GM18517 (cell line): ENCODE measurements around the gene CDC42.
"Not testable (repeated sequence)": the region's sequence is repeated elsewhere in the genome, so short reads cannot be mapped to it uniquely, and the experiment has no call there.

Source experiments
- ATAC-seq: cut with Tn5 transposase; IDR thresholded peaks from one replicate; pipeline ENCODE4 v1.9.1; 2021; ENCODE audit warnings: mild to moderate bottlenecking, moderate library complexity; ENCODE audit not compliant: unreplicated experiment

Gene CDC42

DNA sequence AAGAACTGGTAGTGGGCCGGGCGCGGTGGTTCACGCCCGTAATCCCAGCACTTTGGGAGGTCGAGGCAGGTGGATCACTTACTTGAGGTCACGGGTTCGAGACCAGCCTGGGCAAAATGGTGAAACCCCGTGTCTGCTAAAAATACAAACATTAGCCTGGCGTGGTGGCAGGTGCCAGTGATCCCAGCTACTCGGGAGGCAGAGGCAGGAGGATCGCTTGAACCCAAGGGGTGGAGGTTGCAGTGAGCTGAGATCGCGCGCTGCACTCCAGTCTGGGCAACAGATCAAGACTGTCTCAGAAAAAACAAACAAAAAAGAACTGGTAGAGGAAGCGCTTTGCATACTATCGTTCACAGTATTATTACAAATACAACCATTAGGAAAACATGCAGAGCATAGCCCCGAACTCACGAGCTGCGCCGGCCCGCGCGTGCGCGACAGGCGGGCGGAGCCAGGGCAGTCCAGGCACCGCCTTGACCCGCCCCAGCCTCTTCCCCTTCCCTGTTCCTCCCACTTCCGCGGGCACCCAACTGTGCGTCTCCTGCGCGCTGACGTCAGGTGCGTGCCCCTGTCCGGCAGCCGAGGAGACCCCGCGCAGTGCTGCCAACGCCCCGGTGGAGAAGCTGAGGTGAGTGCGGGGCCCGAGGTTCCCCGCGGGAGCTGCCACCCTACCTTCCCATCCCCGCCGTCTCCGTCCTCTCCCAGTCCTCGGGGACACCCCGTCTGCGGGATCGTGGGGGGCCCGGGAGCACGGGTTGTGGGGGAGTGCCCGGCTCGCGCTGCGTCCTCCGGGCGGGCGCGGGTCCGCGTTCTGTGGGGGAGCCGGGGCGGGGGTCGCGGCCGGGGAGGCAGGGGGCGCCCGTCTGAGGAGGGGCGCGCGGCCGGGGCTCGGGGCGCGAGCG is at the start of gene CDC42:
CDC42 (plus strand) TSS at position 595 of the 902 bp plus-strand sequence. CDS start 25,770 bp downstream, outside the sequence.
- ATAC-seq: peak; percentile 69

DNA sequence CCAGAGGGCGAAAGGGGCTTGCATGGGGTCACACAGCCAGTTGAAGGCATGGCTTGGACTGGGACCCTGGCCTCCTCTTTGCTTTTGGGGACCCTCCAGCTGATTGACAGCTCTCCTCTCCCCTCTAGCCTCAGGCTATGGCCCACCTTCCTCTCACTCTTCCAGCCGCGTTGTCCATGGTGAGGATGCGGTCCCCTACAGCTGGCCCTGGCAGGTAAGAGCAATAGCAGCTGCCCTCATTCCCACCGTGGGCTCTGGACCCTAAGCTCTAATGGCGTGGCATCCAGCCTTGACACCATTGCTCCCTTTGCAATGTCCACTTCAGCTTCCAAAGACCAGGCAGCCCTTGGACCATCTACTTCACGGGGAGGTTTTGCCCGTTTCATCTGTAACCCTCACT is 49.6 kb upstream of the CDC42 start:
- not testable (repeated sequence) for ATAC-seq

DNA sequence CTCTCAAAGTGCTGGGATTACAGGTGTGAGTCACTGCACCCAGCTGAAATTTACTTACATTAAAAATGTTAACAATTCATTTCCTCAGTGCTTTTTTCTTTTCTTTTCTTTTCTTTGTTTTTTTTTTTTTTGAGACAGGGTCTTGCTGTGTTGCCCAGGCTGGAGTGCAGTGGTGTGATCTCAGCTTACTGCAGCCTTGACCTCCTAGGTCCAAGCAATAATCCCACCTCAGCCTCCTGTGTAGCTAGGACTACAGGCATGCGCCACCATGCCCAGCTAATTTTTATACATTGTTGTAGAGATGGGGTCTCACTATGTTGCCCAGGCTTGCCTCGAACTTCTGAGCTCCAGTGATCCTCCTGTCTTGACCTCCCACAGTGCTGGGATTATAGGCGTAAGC is 48.5 kb upstream of the CDC42 start:
- not testable (repeated sequence) for ATAC-seq

DNA sequence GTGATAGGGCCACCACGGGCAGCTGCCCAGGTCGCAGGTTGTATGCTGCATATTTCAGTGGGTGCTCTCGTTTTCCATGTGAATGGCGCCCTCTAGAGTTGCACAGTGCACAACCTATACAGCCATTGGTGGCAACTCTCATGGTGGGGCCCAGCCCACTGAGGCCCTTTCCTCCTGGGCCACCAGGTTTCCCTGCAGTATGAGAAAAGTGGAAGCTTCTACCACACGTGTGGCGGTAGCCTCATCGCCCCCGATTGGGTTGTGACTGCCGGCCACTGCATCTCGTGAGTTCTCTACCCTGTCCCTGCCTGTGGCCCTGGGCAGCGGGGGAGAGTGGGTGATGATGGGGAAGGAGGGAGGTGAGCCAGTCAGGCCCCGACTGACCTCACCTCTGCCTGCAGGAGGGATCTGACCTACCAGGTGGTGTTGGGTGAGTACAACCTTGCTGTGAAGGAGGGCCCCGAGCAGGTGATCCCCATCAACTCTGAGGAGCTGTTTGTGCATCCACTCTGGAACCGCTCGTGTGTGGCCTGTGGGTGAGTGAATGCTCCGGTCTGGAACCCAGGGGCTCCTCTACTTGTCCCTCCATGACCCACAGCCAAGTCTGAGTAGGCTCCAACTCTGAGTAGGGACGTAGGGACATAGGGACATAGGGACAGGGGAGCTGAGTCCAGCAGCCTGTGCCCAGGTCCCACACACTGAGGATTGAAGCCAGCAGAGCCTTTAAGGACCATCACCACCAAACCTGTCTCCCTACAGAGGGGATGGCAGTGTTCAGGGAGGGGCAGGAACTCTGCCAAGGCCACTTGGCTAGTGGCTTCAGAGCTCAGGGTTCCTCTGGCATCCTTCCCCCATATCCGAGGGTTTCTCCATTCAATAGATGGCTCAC is 47.0 kb upstream of the CDC42 start:
- not testable (repeated sequence) for ATAC-seq

DNA sequence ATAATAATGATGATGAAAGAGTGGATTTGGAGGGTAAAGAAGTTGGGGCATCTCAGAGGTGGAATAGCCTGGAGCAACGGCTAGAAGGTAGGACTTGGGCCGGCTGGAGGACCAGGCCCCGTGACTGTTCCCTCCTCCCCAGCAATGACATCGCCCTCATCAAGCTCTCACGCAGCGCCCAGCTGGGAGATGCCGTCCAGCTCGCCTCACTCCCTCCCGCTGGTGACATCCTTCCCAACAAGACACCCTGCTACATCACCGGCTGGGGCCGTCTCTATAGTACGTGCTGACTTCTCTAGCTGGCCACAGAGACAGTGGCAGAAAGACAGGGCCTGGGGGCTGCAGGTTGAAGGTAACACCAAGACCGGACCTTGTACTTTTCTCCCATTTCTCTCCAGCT is 45.8 kb upstream of the CDC42 start:
- ATAC-seq: not testable (repeated sequence)

DNA sequence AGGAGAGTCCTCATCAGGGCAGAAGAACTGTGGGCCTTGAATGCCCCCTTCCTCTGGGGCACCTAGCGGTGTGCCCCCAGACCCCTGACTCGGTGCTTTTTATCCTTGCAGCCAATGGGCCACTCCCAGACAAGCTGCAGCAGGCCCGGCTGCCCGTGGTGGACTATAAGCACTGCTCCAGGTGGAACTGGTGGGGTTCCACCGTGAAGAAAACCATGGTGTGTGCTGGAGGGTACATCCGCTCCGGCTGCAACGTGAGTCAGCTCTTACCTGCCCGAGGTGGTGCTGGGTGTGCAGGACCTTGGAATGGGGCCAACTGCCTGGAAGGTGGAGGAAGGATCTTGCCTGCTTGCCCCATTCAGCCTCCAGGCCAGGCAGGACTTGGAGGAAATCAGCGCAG is 45.2 kb upstream of the CDC42 start:
- not testable (repeated sequence) for ATAC-seq

DNA sequence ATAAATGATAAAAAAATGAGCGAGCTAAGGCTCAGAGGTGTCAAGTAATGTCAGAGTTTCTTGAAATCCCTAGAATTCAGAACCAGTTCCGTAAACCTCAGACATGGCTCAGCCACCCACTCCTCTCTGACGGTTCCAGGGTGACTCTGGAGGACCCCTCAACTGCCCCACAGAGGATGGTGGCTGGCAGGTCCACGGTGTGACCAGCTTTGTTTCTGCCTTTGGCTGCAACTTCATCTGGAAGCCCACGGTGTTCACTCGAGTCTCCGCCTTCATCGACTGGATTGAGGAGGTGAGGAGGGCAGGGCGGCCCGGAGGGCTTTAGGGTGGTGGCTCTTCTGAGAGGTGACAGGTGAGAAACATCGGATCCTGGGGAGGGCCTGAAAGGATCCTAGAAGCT is 42.9 kb upstream of the CDC42 start:
- ATAC-seq: not testable (repeated sequence)

DNA sequence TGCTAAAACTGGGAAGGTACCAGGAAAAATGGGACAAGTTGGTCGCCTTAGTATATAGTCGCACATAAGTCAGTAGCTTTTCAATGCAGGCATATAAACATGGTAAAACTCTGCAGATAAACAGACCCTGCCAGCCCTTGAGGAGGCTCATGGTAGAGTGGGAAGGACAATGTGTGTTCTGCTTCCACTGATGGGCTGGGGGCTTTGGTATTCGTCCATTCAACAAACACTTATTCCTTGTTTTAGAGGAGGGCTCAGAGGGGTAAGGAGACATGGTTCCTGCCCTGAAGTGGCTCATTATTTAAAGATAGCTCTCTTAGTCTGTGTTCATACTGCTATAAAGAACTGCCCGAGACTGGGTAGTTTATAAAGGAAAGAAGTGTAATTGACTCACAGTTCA is 39.8 kb upstream of the CDC42 start:
- ATAC-seq: not testable (repeated sequence)

DNA sequence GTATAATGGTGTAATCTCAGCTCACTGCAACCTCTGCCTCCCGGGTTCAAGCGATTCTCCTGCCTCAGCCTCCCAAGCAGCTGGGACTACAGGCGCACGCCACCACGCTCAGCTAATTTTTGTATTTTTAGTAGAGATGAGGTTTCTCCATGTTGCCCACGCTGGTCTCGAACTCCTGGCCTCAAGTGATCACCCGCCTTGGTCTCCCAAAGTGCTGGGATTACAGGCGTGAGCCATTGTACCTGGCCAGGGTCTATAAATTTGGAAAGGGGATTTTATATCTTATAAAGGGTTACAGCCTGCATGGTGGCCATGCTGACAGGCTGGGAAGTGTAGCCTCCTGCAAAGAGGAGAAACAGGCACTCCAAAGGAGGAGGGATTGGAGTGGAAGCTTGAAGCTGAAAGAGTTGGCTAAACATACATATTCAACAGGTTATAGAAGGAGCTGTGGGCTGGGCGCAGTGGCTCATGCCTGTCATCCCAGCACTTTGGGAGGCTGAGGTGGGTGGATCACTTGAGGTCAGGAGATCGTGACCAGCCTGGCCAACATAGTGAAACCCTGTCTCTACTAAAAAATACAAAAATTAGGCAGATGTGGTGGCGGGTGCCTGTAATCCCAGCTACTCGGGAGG is 37.8 kb upstream of the CDC42 start:
- not testable (repeated sequence) for ATAC-seq

DNA sequence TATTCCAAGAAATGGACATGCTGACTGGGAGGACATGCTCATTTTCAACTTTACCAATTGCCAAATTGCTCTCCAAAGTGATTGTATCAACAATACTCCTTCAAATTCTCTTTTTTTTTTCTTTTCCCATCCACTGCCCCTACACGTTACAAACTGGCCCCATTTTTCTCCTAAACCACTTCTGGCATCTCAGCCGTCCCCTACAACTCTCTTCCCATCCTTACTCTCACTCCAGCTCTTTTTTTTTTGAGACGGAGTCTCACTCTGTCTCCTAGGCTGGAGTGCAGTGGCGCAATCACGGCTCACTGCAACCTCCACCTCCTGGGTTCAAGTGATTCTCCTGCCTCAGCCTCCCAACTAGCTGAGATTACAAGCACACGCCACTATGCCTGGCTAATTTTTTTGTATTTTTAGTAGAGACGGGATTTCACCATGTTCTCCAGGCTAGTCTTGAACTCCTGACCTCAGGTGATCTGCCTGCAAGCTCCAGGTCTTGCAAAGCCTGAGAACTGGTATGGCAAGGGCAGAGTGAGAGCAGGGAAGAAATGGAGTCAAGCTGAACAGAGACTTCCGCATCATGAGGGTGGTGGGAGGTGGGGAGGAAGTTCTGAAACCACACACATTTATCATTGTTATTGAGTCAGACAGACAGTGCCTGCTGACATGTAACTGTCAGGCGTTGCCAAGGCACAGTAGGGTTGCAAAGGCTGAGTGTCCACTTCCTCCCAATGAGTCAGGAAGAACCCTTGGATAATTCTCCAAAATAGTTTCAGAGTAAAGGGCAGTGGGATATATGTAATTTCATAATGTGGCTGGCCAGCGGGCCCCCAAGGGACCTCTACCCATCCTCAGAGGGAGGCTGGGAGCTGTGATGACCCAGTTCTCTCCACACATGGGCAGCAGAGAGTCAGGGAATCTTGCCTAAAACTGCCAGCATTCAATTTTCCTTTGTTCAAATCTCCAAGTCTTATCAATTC is 33.6 kb upstream of the CDC42 start:
- no peak for ATAC-seq

DNA sequence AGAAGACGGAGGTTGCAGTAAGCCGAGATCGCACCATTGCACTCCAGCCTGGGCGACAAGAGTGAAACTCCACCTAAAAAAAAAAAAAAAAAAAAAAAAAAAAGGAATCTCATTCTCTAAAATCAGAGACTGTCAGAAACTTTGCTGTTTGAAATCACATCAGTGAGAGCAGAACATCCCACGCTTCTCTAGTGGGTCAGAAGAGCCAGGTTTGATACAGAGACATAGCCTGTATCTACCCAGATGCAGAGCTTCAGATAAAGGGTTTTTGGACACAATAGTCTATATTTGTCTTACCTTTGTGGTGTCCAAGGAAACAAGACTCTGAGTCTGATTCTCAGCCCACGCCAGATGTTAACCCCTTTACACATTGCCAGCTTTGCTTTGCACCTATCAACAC is 31.4 kb upstream of the CDC42 start:
- no peak for ATAC-seq

DNA sequence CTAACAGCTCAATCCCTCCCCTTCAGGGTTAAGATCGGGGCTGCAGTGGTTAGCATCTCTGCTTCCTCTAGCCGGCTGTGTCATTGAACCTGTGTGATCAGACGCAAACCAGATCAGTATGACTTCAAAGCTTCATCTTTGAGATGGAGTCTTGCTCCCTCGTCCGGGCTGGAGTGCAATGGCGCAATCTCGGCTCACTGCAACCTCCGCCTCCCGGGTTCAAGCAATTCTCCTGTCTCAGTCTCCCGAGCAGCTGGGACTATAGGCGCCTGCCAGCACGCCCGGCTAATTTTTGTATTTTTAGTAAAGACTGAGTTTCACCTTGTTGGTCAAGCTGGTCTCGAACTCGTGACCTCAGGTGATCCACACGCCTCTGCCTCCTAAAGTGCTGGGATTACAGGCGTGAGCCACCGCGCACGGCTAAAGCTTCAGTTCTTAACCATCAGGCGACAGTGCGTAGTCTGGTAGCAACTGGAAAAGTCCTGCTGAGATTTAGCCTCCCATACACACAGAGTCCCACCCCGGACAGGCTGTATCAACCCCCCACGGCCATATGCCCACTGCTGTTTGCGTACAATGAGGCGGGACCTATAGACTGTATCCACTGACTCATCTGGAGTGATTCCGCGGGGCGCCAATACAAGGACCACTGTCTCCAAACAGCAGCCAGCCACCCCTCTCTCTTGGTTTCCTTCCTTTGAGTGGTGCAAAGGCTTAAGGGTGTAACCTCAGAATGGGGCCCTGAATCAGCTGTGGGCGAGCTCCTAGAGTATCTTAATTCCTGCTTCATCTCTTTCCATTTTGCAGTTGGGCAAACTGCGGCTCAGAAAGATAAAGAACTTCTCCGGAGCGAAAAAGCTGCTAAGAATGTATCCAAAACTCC is 27.8 kb upstream of the CDC42 start:
- peak; percentile 40 for ATAC-seq

DNA sequence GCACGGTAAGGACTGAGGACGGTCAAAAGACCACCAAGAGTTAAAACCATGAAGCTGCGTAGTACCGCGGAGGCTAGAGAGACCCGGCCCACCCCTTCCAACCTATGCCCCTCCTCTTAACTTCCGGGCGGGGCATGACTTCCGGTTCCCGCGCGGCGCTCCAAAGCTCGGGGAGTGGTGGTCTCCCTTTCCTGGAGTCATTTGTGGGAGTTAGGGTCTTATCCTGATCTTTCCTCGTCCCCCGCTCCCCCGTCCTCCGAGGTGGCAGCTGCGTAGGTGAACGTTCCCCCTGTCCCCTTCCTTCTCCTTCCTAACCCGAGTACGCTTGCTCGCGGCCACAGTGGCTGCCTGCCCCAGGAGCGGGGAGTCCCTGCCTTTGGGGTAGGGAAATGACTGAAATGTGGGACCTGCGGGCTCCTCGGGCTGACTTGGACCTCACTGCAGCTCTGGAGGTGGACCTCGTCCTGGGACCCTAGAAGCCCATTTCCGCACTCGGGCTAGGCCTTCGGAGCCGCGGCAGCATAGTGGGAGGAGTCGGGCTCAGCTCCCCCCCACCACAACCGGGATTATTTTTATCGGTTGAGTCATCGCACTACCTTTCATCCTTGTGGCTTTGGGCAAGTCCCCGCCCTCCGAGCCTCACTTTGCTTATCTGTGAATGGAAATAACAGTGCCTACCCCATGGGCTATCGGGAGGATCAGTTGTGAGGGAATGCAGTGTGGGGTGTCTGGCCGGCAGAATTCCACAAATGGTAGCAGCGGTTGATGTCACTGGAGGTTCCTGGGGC is 26.9 kb upstream of the CDC42 start:
- peak; percentile 74 for ATAC-seq

DNA sequence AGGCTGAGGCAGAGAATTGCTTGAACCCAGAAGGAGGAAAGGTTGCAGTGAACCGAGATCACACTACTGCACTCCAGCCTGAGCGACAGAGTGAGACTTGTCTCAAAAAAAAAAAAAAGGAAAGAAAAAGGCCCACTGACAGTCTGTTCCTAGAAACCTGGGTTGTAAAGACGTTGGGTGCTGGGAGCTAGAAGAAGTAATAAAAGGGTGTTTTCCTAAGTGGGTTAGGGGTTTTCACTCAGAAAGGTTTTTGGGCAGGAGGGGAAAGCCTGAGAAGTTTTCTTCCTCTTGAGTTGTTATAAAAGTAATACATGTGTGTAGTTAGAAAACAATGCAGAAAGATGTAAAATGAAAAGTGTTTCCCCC is 25.6 kb upstream of the CDC42 start:
- ATAC-seq: no peak

DNA sequence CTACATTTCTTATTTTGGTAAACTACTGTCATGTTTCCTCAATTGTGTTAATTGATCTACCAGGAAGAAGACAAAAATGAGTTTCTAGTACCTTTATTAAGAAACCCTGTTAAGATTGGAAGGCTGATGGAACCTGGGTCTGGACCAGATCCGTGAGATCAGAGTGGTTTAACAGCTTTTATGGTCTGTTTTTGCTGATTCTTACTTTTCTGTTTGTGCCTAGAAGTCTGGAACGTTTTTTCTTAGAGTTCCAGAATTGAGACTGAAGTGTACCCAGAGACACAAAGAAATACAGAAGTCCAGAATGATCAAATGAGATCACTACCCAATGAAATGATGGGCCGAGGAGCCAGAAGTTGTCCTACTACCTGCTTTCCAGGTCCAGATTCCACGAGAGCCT is 22.5 kb upstream of the CDC42 start:
- no peak for ATAC-seq

DNA sequence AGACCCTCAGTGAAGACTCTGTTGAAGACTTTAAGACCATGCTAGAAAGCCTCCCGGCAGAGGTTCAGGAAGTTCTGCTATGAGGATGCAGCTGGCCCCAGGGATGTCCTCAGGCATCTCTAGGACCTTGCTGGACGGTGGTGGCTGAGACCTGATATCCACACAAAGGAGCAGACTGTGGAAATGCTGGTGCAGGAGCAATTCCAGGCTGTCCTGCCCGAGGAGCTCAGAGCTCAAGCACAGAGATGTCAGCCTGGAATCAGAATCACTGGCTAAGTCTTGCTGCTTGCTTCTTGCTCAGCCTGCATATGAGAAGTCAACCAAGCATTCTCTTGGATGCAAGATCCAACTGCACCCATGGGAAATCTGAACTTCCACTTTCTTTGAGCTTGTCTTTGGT is 22.0 kb upstream of the CDC42 start:
- ATAC-seq: no peak

DNA sequence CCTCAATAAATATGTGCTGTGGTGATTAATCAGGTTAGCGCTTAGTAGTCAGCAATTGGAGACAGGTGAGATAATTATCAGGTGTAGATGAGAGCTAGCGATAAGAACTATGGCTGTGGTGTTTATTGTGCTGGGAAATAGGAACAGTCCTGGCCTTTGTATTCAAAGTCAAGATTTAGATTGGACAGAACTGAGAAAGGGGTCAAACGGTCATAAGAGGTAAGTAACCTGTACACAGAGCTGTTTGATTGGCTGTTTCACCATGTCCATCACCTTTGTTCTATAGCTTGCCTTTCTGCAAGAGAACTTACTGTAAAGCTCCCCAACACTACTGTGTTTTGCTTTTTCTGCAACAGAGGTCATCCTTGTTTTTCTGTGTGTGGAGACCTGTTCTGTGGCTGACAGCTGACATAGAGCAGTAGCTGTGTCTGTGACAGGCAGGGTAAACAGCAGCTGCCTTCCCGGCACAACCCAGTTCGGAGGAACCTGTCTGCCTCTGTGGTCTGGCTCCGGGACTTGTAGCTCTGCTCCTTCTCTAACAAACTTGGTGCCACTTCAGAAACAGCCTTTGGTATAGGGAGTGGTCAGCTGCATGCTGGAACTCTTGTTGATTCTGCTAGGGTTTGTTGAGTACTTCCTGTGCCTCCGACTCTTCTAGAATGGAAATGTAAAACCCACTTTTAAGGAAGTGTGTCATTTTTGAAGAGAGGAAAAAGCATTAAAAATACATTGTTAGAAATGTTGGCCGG is 21.1 kb upstream of the CDC42 start:
- no peak for ATAC-seq

DNA sequence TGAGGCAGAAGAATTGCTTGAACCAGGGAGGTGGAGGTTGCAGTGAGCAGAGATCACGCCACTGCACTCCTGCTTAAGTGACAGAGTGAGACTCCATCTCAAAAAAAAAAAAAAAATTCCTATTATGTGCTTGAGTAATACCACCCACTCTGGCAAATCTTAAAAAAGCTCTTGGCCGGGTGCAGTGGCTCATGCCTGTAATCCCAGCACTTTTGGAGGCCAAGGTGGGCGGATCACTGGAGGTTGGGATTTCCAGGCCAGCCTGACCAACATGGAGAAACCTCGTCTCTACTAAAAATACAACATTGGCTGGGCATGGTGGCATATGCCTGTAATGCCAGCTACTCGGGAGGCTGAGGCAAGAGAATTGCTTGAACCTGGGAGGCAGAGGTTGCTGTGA is 17.7 kb upstream of the CDC42 start:
- ATAC-seq: not testable (repeated sequence)
